OCI-LY1 (cell line): ENCODE measurements around the gene CA9.

Experiments
- H2AFZ ChIP-seq: fragments of 200-600 bp; sonication (generic), shearing (Covaris generic); 2 replicates; pipeline ENCODE4 v1.6.0; 2014; ENCODE audit warnings: antibody characterized with exemption, mild to moderate bottlenecking, low read length
- H3F3A ChIP-seq: fragments of 200-600 bp; sonication (generic), shearing (Covaris generic); 2 replicates; pipeline ENCODE4 v1.6.0; 2014; ENCODE audit warnings: mild to moderate bottlenecking, antibody characterized with exemption, low read length, moderate library complexity; ENCODE audit not compliant: insufficient read depth
- H3K27ac ChIP-seq: fragments of 200-600 bp; sonication (generic); 2 replicates; pipeline ENCODE4 v1.5.1; 2014; ENCODE audit warnings: low read length, mixed run types, mild to moderate bottlenecking, low read depth; ENCODE audit not compliant: poor library complexity, severe bottlenecking
- H3K27me3 ChIP-seq: fragments of 200-600 bp; sonication (generic); 2 replicates; pipeline ENCODE4 v1.6.0; 2014; ENCODE audit warnings: antibody characterized with exemption, mild to moderate bottlenecking, low read length, moderate library complexity; ENCODE audit not compliant: insufficient read depth
- H3K36me3 ChIP-seq: fragments of 200-600 bp; sonication (generic); 2 replicates; pipeline ENCODE4 v1.6.1; 2014; ENCODE audit warnings: mild to moderate bottlenecking, antibody characterized with exemption, low read length, moderate library complexity, mixed read lengths; ENCODE audit not compliant: insufficient read depth
- H3K4me1 ChIP-seq: fragments of 200-600 bp; sonication (generic); 2 replicates; pipeline ENCODE4 v1.5.1; 2014; ENCODE audit warnings: mild to moderate bottlenecking, low read length, moderate library complexity; ENCODE audit not compliant: insufficient read depth, severe bottlenecking
- H3K4me2 ChIP-seq: fragments of 200-600 bp; sonication (generic), shearing (Covaris generic); 2 replicates; pipeline ENCODE4 v1.6.1; 2014; ENCODE audit warnings: low read length
- H3K4me3 ChIP-seq: fragments of 200-600 bp; sonication (generic); 2 replicates; pipeline ENCODE4 v1.5.1; 2014; ENCODE audit warnings: low read length, low read depth, mild to moderate bottlenecking, mixed read lengths; ENCODE audit not compliant: poor library complexity, severe bottlenecking
- H3K79me2 ChIP-seq: fragments of 200-600 bp; shearing (Covaris generic); 2 replicates; pipeline ENCODE4 v1.6.1; 2016; ENCODE audit warnings: mixed run types, low read length, mixed read lengths; ENCODE audit not compliant: insufficient read depth
- H3K9ac ChIP-seq: fragments of 200-600 bp; sonication (generic), shearing (Covaris generic); 2 replicates; pipeline ENCODE4 v1.6.1; 2014; ENCODE audit warnings: mild to moderate bottlenecking, low read length, mixed read lengths
- H3K9me2 ChIP-seq: fragments of 200-600 bp; sonication (generic), shearing (Covaris generic); 2 replicates; pipeline ENCODE4 v1.6.1; 2014; ENCODE audit warnings: low read depth, mild to moderate bottlenecking, low read length, mixed read lengths
- H3K9me3 ChIP-seq: fragments of 200-600 bp; shearing (Covaris generic); 2 replicates; pipeline ENCODE4 v1.6.1; 2014; ENCODE audit warnings: low read length, mixed read lengths
- H4K20me1 ChIP-seq: fragments of 200-600 bp; sonication (generic), shearing (Covaris generic); 2 replicates; pipeline ENCODE4 v1.6.0; 2016; ENCODE audit warnings: mild to moderate bottlenecking, low read length; ENCODE audit not compliant: insufficient read depth
- CTCF ChIP-seq: fragments of 200-600 bp; sonication (generic), shearing (Covaris generic); IDR thresholded peaks from 2 replicates; pipeline ENCODE4 v1.5.1; 2017; ENCODE audit warnings: mild to moderate bottlenecking, antibody characterized with exemption, low read length, moderate library complexity, mixed read lengths
- EZH2 ChIP-seq: fragments of 200-600 bp; sonication (generic), shearing (Covaris generic); IDR thresholded peaks from 2 replicates; pipeline ENCODE4 v1.8.0; 2017; ENCODE audit warnings: borderline replicate concordance, mixed run types, mild to moderate bottlenecking, antibody characterized with exemption, low read length, moderate library complexity, mixed read lengths

Gene CA9

GRCh38 chr9:35682520-35683315, 9.0 kb downstream of the CA9 start:
- Histone ChIP-seq H3K36me3 (no peaks in the 10 kb centered on the region), H3K4me3 (no peak overlapping the region)

GRCh38 chr9:35683323-35683722, 9.6 kb downstream of the CA9 start:
- no peaks in the 10 kb centered on the region; the same call in 1 of the 2 replicates for H3K27me3 ChIP-seq
- H2AFZ ChIP-seq = no peak overlapping the region
- H3K4me3 ChIP-seq = no peak overlapping the region
- H3F3A ChIP-seq = no peaks in the 10 kb centered on the region
- no peak for TF ChIP-seq CTCF
- no peak for TF ChIP-seq EZH2
- no peaks in the 10 kb centered on the region for H3K79me2 ChIP-seq
- H3K9me2 ChIP-seq = no peaks in the 10 kb centered on the region
- H3K9ac ChIP-seq = no peak overlapping the region
- no peaks in the 10 kb centered on the region for H3K9me3 ChIP-seq
- H3K4me1 ChIP-seq = peaks cover 30% of the 10 kb centered on the region
- no peaks in the 10 kb centered on the region for H3K36me3 ChIP-seq
- no peak overlapping the region for H3K27ac ChIP-seq
- no peak overlapping the region for H3K4me2 ChIP-seq
- no peaks in the 10 kb centered on the region for H4K20me1 ChIP-seq

More at GRCh38 chr9:35682520-35683315, 9.0 kb downstream of the CA9 start:
- no peaks in the 10 kb centered on the region; the same call in 1 of the 2 replicates for H3K27me3 ChIP-seq
- H3K9ac ChIP-seq = no peak overlapping the region
- peaks cover 25% of the 10 kb centered on the region for H3K4me1 ChIP-seq
- H3F3A ChIP-seq = no peaks in the 10 kb centered on the region
- no peak for TF ChIP-seq CTCF
- TF ChIP-seq EZH2 = no peak
- H3K27ac ChIP-seq = no peak overlapping the region
- no peak overlapping the region for H2AFZ ChIP-seq
- no peaks in the 10 kb centered on the region for H4K20me1 ChIP-seq
- H3K79me2 ChIP-seq = no peaks in the 10 kb centered on the region
- H3K4me2 ChIP-seq = no peak overlapping the region
- H3K9me2 ChIP-seq = no peaks in the 10 kb centered on the region
- no peaks in the 10 kb centered on the region for H3K9me3 ChIP-seq

GRCh38 chr9:35684921-35685320, 11.2 kb downstream of the CA9 start:
- Histone ChIP-seq H3K4me3 (no peak overlapping the region), H4K20me1 (no peaks in the 10 kb centered on the region)

More at GRCh38 chr9:35684921-35685320, 11.2 kb downstream of the CA9 start:
- no peaks in the 10 kb centered on the region for H3F3A ChIP-seq
- H3K9me2 ChIP-seq = no peaks in the 10 kb centered on the region
- peaks cover 34% of the 10 kb centered on the region for H3K4me1 ChIP-seq
- H3K27me3 ChIP-seq = no peaks in the 10 kb centered on the region; the same call in 1 of the 2 replicates
- H3K4me2 ChIP-seq = no peak overlapping the region
- no peaks in the 10 kb centered on the region for H3K79me2 ChIP-seq
- no peaks in the 10 kb centered on the region for H3K36me3 ChIP-seq
- H3K9ac ChIP-seq = no peak overlapping the region
- no peak for TF ChIP-seq EZH2
- no peak for TF ChIP-seq CTCF
- H3K27ac ChIP-seq = no peak overlapping the region
- no peak overlapping the region for H2AFZ ChIP-seq
- no peaks in the 10 kb centered on the region for H3K9me3 ChIP-seq
